ENCODE measurements around the gene RSPH10B.
"Not testable (repeated sequence)": the region's sequence is repeated elsewhere in the genome, so short reads cannot be mapped to it uniquely, and the experiment has no call there.

DNA sequence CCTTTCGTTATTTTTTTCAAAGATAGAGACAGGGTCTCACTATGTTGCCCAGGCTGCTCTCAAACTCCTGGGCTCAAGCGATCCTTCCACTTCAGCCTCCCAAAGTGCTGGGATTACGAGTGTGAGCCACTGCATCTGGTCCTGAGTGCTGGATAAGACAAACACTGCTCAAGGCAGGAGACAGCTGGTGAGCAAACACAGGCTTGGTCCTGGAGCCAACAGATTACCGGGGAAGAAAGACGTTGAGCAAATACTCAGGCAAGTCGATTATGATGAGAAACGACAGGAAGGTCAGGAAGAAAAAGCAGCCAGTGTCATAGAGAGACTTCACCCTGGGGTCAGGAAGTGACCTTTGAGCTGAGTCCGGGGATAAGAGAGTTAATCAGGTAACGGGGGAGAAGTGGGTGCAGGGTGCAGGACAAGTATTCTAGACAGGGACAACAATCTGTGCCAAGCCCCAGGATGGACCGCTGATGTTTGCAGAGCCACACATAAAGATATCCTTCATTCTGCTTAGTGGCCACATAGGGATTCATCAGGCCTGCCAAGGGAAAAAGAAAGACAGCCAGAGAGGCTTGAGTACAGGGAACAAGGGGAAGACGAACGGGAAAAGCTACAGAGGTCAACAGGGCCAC, 9.3 kb upstream of the RSPH10B start:
- TF ChIP-seq, protein P1, sequence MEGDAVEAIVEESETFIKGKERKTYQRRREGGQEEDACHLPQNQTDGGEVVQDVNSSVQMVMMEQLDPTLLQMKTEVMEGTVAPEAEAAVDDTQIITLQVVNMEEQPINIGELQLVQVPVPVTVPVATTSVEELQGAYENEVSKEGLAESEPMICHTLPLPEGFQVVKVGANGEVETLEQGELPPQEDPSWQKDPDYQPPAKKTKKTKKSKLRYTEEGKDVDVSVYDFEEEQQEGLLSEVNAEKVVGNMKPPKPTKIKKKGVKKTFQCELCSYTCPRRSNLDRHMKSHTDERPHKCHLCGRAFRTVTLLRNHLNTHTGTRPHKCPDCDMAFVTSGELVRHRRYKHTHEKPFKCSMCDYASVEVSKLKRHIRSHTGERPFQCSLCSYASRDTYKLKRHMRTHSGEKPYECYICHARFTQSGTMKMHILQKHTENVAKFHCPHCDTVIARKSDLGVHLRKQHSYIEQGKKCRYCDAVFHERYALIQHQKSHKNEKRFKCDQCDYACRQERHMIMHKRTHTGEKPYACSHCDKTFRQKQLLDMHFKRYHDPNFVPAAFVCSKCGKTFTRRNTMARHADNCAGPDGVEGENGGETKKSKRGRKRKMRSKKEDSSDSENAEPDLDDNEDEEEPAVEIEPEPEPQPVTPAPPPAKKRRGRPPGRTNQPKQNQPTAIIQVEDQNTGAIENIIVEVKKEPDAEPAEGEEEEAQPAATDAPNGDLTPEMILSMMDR (IDR thresholded peaks at IDR 0.05): not testable (repeated sequence)
- not testable (repeated sequence) for TF ChIP-seq EZH2 (IDR thresholded peaks at IDR 0.05; ENCODE audit: borderline replicate concordance, insufficient read depth, low read depth, low read length, poor library complexity, severe bottlenecking)

Data from B cell (primary cell).